Adipocyte (in vitro differentiated cells): ENCODE data around the gene ANAPC4.

Source experiments
- DNase-seq: peaks from one replicate; pipeline ENCODE4 v3.0.0-alpha.2; 2015; ENCODE audit warnings: low read depth
- H3K27me3 ChIP-seq: replicated peaks from 2 replicates; pipeline ENCODE4 v1.7.0; 2013; ENCODE audit warnings: mild to moderate bottlenecking, low read length, moderate library complexity; ENCODE audit not compliant: control insufficient read depth, insufficient read depth
- H3K36me3 ChIP-seq: 2 replicates; pipeline ENCODE4 v1.7.0; 2013; ENCODE audit warnings: low read length, mild to moderate bottlenecking, moderate library complexity; ENCODE audit not compliant: control insufficient read depth, insufficient read depth, severe bottlenecking
- H3K4me1 ChIP-seq: 2 replicates; pipeline ENCODE4 v1.7.0; 2013; ENCODE audit warnings: mild to moderate bottlenecking, low read length, moderate library complexity; ENCODE audit not compliant: control insufficient read depth, insufficient read depth
- H3K4me3 ChIP-seq: 2 replicates; pipeline ENCODE4 v1.7.0; 2013; ENCODE audit warnings: mild to moderate bottlenecking, low read length, moderate library complexity
- H3K9ac ChIP-seq: 2 replicates; pipeline ENCODE4 v1.7.0; 2013; ENCODE audit warnings: mild to moderate bottlenecking, low read length, moderate library complexity
- H3K9me3 ChIP-seq: 2 replicates; pipeline ENCODE4 v1.7.0; 2013; ENCODE audit warnings: mild to moderate bottlenecking, low read length, moderate library complexity; ENCODE audit not compliant: control insufficient read depth

Gene ANAPC4

DNA sequence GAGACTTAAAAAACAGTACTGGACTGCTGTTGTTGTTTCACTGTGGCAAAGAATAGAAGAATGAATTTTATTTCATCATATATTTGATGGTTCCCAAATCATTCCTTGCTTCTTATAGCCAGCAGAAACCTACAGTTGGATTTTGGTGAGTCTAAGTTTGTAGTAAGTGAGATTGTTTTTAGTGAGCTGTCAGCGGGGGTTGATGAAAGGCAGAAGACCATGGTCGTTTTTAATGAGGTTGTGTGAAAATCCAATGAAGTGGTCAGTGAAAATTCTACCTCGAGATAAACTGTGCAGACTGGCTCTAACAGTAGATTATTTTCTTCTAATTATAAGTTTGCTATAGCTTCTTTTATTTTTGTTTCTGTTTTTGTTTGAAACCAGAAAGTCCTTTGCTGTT is 36.2 kb downstream of the ANAPC4 start:
- Histone ChIP-seq H3K4me3 (no peak overlapping the region), H3K9ac (no peak overlapping the region), H3K36me3 (peaks cover 100% of the 10 kb centered on the region), H3K9me3 (no peaks in the 10 kb centered on the region), H3K27me3 (no peaks in the 10 kb centered on the region), H3K4me1 (no peaks in the 10 kb centered on the region)
- no peak for DNase-seq

DNA sequence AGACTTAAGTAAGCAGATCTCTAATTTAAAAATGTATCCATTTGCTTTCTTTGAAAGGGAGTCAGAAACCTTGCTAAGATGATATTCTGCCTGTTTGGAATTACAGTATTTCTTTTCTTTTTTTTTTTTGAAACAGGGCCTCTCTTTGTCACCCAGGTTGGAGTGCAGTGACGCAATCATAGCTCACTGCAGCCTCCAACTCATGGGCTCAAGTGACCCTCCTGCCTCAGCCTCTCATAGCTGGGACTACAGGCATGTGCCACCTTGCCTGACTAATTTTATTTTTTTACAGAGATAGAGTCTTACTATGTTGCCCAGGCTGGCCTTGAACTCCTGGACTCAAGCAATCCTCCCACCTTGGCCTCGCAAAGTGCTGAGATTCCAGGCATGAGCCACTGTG is 40.0 kb downstream of the ANAPC4 start:
- no peaks in the 10 kb centered on the region for H3K9me3 ChIP-seq
- no peak for DNase-seq
- peaks cover 79% of the 10 kb centered on the region for H3K36me3 ChIP-seq
- no peak overlapping the region for H3K9ac ChIP-seq
- H3K4me1 ChIP-seq: no peaks in the 10 kb centered on the region
- no peaks in the 10 kb centered on the region for H3K27me3 ChIP-seq
- H3K4me3 ChIP-seq: no peak overlapping the region

GRCh38 chr4:25420931-25421330 is 43.9 kb downstream of the ANAPC4 start:
- Histone ChIP-seq H3K9me3 (no peaks in the 10 kb centered on the region), H3K4me1 (no peaks in the 10 kb centered on the region), H3K9ac (no peak overlapping the region), H3K4me3 (no peak overlapping the region), H3K27me3 (no peaks in the 10 kb centered on the region), H3K36me3 (peaks cover 40% of the 10 kb centered on the region)
- DNase-seq: no peak

DNA sequence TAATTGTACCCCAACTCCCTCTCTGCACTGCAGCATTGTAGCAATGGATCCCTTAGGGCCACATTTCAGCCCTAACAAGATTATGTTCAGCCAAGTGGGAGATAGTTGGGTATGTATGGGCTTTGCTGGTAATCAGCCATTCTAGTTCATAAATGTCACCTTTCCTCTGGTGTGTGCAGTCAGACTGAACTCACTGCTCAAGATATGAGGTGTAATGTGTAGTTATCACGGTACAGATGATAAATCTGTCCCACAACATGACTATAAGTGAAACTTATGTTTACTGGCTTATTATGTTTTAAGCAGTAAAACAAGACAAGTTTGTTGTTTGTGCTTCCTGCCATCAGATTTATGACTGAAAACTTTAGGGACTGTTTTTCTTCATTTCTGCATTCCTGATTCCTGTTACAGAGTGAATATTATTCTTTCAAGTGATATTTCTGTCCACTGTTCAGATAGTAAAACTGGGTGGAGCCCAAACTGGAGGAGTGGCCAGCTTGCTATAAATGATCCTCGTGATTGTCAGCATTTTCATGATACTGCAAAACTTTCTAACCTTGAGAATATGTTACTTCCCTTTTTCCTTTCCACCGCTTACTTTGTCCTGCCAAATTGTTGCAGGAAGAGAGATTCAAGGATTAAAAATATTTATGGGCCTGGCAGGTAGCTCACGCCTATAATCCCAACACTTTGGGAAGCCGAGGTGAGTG is 44.9 kb downstream of the ANAPC4 start:
- H3K9ac ChIP-seq: no peak overlapping the region
- no peaks in the 10 kb centered on the region for H3K4me1 ChIP-seq
- H3K9me3 ChIP-seq: no peaks in the 10 kb centered on the region
- peaks cover 29% of the 10 kb centered on the region for H3K36me3 ChIP-seq
- no peak overlapping the region for H3K4me3 ChIP-seq
- no peaks in the 10 kb centered on the region for H3K27me3 ChIP-seq
- no peak for DNase-seq

DNA sequence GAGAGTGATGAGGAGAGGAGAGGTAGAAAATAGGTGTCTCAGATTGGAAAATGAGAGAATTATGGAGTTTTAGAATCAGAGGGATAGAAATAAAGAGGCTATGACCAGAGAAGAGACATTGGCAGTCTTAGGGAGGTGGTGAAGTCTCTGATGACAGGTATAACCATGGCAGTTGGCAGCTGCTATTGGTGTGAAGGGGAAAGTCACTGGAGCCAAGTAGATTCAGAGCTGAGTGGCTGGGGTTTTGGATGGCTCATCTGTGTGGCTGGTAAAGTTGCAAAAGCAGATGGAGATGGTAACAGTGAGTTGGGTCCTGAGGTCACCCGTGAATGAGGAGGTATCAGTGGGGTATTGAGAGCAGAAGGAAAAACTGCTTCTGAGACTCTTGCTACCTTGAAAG is 46.5 kb downstream of the ANAPC4 start:
- H3K4me1 ChIP-seq: no peaks in the 10 kb centered on the region
- H3K9me3 ChIP-seq: no peaks in the 10 kb centered on the region
- no peaks in the 10 kb centered on the region for H3K27me3 ChIP-seq
- H3K4me3 ChIP-seq: no peak overlapping the region
- no peak overlapping the region for H3K9ac ChIP-seq
- H3K36me3 ChIP-seq: peaks cover 14% of the 10 kb centered on the region
- no peak for DNase-seq

GRCh38 chr4:25424539-25425228 is 47.6 kb downstream of the ANAPC4 start:
- Histone ChIP-seq H3K27me3 (no peaks in the 10 kb centered on the region), H3K9me3 (no peaks in the 10 kb centered on the region), H3K36me3 (peaks cover 2% of the 10 kb centered on the region), H3K4me3 (no peak overlapping the region), H3K9ac (no peak overlapping the region), H3K4me1 (no peaks in the 10 kb centered on the region)
- DNase-seq: no peak

GRCh38 chr4:25425361-25425760 is 48.3 kb downstream of the ANAPC4 start:
- no peaks in the 10 kb centered on the region for H3K36me3 ChIP-seq
- H3K4me1 ChIP-seq: no peaks in the 10 kb centered on the region
- no peaks in the 10 kb centered on the region for H3K27me3 ChIP-seq
- H3K4me3 ChIP-seq: no peak overlapping the region
- DNase-seq: no peak
- H3K9me3 ChIP-seq: no peaks in the 10 kb centered on the region
- H3K9ac ChIP-seq: no peak overlapping the region

GRCh38 chr4:25427871-25428270 is 50.8 kb downstream of the ANAPC4 start:
- Histone ChIP-seq H3K9ac (no peak overlapping the region), H3K4me3 (no peak overlapping the region), H3K36me3 (no peaks in the 10 kb centered on the region), H3K9me3 (peaks cover 4% of the 10 kb centered on the region), H3K27me3 (no peaks in the 10 kb centered on the region), H3K4me1 (no peaks in the 10 kb centered on the region)
- no peak for DNase-seq

DNA sequence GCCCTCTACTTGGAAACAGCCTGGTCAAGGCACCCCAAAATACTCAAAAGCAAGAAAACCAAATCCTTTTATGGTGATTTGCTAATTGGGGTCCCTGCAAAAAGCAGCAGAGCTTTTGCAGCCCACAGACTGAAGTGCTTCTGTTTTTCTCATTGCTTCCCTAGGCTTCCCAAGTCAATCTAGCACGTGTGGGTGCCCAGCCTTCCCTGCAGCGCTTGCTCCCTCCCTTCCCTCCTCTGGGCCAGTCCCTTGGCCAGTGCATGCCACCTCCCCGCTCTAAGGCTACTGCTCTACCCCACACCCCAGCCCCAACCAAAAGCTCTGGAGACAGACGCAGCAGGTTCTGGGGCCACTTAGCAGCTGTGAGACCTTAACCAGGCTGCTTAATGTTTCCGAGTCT is 53.6 kb downstream of the ANAPC4 start:
- H3K36me3 ChIP-seq: no peaks in the 10 kb centered on the region
- DNase-seq: no peak
- peaks cover 4% of the 10 kb centered on the region for H3K9me3 ChIP-seq
- no peak overlapping the region for H3K4me3 ChIP-seq
- no peaks in the 10 kb centered on the region for H3K4me1 ChIP-seq
- H3K9ac ChIP-seq: no peak overlapping the region
- no peaks in the 10 kb centered on the region for H3K27me3 ChIP-seq

- H3K4me1 ChIP-seq: no peaks in the 10 kb centered on the region
- H3K9ac ChIP-seq: no peak overlapping the region
- DNase-seq: no peak
- no peaks in the 10 kb centered on the region for H3K27me3 ChIP-seq
- peaks cover 4% of the 10 kb centered on the region for H3K9me3 ChIP-seq
- H3K36me3 ChIP-seq: no peaks in the 10 kb centered on the region
- no peak overlapping the region for H3K4me3 ChIP-seq
Measured at GRCh38 chr4:25433966-25434827, 57.1 kb downstream of the ANAPC4 start.

DNA sequence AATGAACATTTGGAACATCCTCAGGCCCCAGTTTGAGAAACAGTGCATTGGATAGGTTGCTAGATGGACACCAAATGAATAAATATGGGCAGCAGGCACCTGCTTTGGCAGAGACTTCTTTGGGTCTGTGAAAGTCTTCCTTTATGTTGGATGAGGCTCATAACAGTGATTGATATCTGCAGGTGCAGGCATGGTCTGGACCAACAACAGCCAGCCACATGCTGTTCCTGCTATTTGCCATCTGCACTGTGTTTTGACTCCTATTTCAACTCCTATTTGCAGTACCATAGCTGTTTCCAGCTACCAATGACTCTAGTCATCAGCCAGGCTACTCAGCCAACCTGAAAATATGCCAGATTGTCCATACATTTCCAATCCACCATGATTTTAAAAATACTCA is 60.9 kb downstream of the ANAPC4 start:
- no peak overlapping the region for H3K4me3 ChIP-seq
- H3K9ac ChIP-seq: no peak overlapping the region
- H3K9me3 ChIP-seq: no peaks in the 10 kb centered on the region
- H3K4me1 ChIP-seq: peaks cover 9% of the 10 kb centered on the region
- no peaks in the 10 kb centered on the region for H3K36me3 ChIP-seq
- DNase-seq: no peak
- H3K27me3 ChIP-seq: no peaks in the 10 kb centered on the region
